Activated CD4-positive, alpha-beta memory T cell treated with anti-CD3 and anti-CD28 coated beads, Interleukin-2, amount 10 ng/mL, durations not matched to agents 7 days and 5 days (primary cell): ENCODE results near the gene SHANK2. TPM values are rescaled to one million over a fixed set of nuclear protein-coding genes. Genes with fewer than 3 reads are reported as not detected.
"Not testable (repeated sequence)": the region's sequence is repeated elsewhere in the genome, so short reads cannot be mapped to it uniquely, and the experiment has no call there.

Experiments used
- CTCF ChIA-PET: fragments of 350-600 bp; sonication (Branson Sonifier 250); formaldehyde crosslinking; loops from one replicate; lab custom pipeline; 2021; ENCODE audit warnings: antibody characterized with exemption, inconsistent platforms; lab: Charles Lee
- POLR2A ChIA-PET: fragments of 350-600 bp; sonication (Branson Sonifier 250); formaldehyde crosslinking; loops from one replicate; lab custom pipeline; 2021; ENCODE audit warnings: antibody characterized with exemption; lab: Charles Lee
- DNase-seq: peaks from one replicate; pipeline ENCODE4 v3.0.0-alpha.2; 2020
- H3K27ac Mint-ChIP-seq: one replicate; pipeline ENCODE4 v1.8.0; 2021; ENCODE audit warnings: mild to moderate bottlenecking, mixed read lengths
- H3K27me3 Mint-ChIP-seq: one replicate; pipeline ENCODE4 v1.8.0; 2021; ENCODE audit warnings: mixed read lengths
- H3K36me3 Mint-ChIP-seq: one replicate; pipeline ENCODE4 v1.8.0; 2021; ENCODE audit warnings: low read depth, mixed read lengths
- H3K4me1 Mint-ChIP-seq: one replicate; pipeline ENCODE4 v1.8.0; 2021; ENCODE audit warnings: mixed read lengths
- H3K4me3 Mint-ChIP-seq: one replicate; pipeline ENCODE4 v1.8.0; 2021; ENCODE audit warnings: mild to moderate bottlenecking, mixed read lengths
- H3K9me3 Mint-ChIP-seq: one replicate; pipeline ENCODE4 v1.8.0; 2021; ENCODE audit warnings: mixed read lengths
- total RNA-seq, 2 experiments: library from RNA; stranded (reverse); gene quantifications; one replicate each; pipeline ENCODE4 v1.2.3, GENCODE V29; 2021

Gene SHANK2
- total RNA-seq, 2 experiments from 2014 or later: not detected

DNA sequence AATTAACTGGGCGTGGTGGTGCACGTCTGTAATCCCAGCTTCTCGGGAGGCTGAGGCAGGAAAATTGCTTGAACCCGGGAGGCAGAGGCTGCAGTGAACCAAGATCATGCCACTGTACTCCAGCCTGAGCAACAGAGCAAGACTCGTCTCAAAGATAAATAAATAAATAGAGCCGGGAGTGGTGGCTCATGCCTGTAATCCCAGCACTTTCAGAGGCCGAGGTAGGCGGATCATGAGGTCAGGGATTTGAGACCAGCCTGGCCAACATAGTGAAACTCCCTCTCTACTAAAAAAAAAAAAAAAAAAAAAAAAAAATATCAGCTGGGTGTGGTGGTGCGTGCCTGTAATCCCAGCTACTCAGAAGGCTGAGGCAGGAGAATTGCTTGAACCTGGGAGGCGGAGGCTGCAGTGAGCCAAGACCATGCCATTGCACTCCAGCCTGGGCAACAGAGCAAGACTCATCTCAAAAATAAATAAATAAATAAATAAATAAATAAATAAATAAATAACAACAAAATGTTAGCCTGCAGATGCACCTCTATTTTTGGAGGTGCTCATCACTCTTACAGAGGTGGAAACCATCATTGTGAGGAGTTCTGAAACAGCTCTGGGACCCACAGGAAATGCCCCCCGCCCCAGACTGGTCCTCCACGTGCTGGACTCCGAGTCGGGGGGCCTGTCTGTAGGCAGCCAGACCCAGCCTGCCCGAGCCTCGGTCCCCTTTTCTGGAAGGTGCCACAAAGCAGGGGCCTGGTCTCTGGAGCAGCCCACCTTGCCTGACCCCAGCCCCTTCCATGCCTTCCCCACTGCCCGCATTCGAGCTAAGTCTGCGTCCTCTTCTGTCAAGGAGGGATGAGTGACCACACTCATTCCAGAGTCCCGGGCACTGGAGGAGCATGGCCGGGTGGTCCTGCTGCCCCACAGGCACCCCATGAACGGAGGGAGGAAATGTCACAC is 18.2 kb downstream of the SHANK2 start:
- H3K4me1 Mint-ChIP-seq, H3K4me3 Mint-ChIP-seq, H3K27ac Mint-ChIP-seq, DNase-seq, H3K27me3 Mint-ChIP-seq, H3K36me3 Mint-ChIP-seq, POLR2A ChIA-PET, CTCF ChIA-PET, H3K9me3 Mint-ChIP-seq: not testable (repeated sequence)

DNA sequence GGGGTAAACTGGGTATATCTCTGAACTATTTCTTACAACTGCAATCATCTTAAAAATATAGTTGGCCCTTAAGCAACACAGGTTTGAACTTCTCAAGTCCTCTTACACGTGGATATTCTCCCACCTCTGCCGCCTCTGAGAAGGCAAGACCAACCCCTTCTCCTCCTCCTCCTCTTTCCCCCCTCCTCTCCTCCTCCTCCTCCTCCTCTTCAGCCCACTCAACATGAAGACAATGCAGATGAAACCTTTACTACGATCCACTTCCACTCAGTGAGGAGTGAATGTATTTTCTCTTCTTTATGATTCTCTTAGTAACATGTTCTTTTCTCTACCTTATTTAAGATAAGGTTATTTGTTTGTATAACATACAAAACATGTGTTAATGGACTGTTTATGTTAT is 20.0 kb downstream of the SHANK2 start:
- ChIA-PET CTCF (no interaction called here), POLR2A (no interaction called here)
- H3K4me3 Mint-ChIP-seq: no peak overlapping the region
- peaks cover 4% of the 10 kb centered on the region for H3K9me3 Mint-ChIP-seq
- no peaks in the 10 kb centered on the region for H3K36me3 Mint-ChIP-seq
- DNase-seq: no peak
- H3K27me3 Mint-ChIP-seq: no peaks in the 10 kb centered on the region
- H3K27ac Mint-ChIP-seq: no peak overlapping the region
- no peaks in the 10 kb centered on the region for H3K4me1 Mint-ChIP-seq

DNA sequence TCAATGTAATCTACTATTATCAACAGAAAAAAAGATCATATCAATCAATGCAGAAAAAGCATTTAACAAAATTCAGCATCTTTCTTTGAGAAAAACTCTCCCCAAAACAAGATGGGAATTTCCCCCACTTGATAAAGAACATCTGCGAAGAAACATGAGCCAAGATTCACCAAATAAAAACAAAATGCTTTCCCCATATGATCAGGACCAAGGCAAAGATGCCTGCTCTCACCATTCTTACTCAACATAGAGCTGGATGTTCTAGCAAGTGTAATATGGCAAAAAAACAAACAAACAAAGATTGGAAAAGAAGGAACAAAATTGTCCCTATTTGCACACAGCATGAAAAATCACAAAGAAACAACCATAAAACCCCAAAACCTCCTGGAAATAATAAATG is 23.4 kb downstream of the SHANK2 start:
- DNase-seq: no peak
- Mint-ChIP-seq H3K4me3 (no peak overlapping the region), H3K36me3 (no peaks in the 10 kb centered on the region), H3K4me1 (no peaks in the 10 kb centered on the region), H3K27me3 (no peaks in the 10 kb centered on the region), H3K27ac (no peak overlapping the region), H3K9me3 (peaks cover 15% of the 10 kb centered on the region)
- CTCF ChIA-PET: no interaction called here
- POLR2A ChIA-PET: no interaction called here

DNA sequence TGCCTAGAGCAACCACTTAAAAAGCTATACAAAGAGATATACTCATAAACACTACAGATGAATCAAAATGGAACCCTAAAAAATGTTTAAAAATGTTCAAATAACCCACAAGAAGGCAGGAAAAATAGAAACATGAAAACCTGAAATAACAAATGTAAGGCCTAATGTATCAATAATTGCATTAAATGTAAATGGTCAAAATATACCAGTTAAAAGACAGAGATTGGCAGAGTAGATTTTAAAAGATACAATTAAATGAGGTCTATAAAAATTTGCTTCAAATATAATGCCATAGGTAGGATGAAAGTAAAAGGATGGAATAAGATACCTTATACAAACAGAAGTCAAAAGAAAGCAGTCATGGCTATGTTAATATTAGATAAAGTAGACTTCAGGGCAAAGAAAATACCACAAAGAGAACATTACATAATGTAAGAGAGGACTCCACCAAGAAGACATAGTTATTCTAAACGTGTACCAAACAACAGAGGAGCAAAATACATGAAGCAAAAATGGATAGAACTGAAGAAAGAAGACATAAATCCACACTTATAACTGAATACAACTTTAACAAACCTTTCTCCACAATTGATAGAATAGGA is 25.2 kb downstream of the SHANK2 start:
- DNase-seq: no peak
- Mint-ChIP-seq H3K27ac (no peak overlapping the region), H3K4me1 (no peaks in the 10 kb centered on the region), H3K27me3 (no peaks in the 10 kb centered on the region), H3K4me3 (no peak overlapping the region), H3K36me3 (no peaks in the 10 kb centered on the region), H3K9me3 (peaks cover 19% of the 10 kb centered on the region)
- ChIA-PET POLR2A (no interaction called here), CTCF (no interaction called here)

GRCh38 chr11:71223671-71224660 is 28.4 kb downstream of the SHANK2 start:
- Mint-ChIP-seq H3K4me3 (no peak overlapping the region), H3K27ac (no peak overlapping the region), H3K4me1 (no peaks in the 10 kb centered on the region), H3K36me3 (no peaks in the 10 kb centered on the region), H3K9me3 (peaks cover 19% of the 10 kb centered on the region), H3K27me3 (no peaks in the 10 kb centered on the region)
- ChIA-PET POLR2A (no interaction called here), CTCF (no interaction called here)
- no peak for DNase-seq

DNA sequence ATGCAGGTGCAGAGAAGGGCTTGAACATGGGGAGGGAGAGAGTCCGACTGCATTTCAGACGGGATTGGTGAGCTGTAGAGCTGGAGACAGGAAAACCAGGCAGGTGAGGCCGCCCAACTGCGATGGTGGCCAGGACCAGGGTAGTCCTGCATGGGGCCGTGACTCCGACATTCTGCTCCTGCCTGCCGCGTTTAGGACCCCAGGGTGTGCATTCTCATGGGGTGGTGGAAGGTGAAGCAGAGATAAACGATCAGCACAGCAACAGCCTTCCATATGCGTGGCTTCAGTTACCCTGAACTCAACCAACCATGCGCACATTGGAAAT is 29.3 kb downstream of the SHANK2 start:
- ChIA-PET POLR2A (no interaction called here), CTCF (no interaction called here)
- H3K4me1 Mint-ChIP-seq: no peaks in the 10 kb centered on the region
- no peak overlapping the region for H3K27ac Mint-ChIP-seq
- H3K9me3 Mint-ChIP-seq: peaks cover 19% of the 10 kb centered on the region
- no peak for DNase-seq
- H3K36me3 Mint-ChIP-seq: no peaks in the 10 kb centered on the region
- no peaks in the 10 kb centered on the region for H3K27me3 Mint-ChIP-seq
- H3K4me3 Mint-ChIP-seq: no peak overlapping the region

GRCh38 chr11:71222318-71223080 is 29.9 kb downstream of the SHANK2 start:
- Mint-ChIP-seq H3K4me3 (no peak overlapping the region), H3K27me3 (no peaks in the 10 kb centered on the region), H3K36me3 (no peaks in the 10 kb centered on the region), H3K27ac (no peak overlapping the region), H3K9me3 (peaks cover 16% of the 10 kb centered on the region), H3K4me1 (no peaks in the 10 kb centered on the region)
- DNase-seq: no peak
- ChIA-PET CTCF (no interaction called here), POLR2A (no interaction called here)

GRCh38 chr11:71221821-71222220 is 30.6 kb downstream of the SHANK2 start:
- Mint-ChIP-seq H3K27me3 (no peaks in the 10 kb centered on the region), H3K4me3 (no peak overlapping the region), H3K27ac (no peak overlapping the region), H3K4me1 (no peaks in the 10 kb centered on the region), H3K36me3 (no peaks in the 10 kb centered on the region), H3K9me3 (peaks cover 9% of the 10 kb centered on the region)
- DNase-seq: no peak
- ChIA-PET POLR2A (no interaction called here), CTCF (no interaction called here)

DNA sequence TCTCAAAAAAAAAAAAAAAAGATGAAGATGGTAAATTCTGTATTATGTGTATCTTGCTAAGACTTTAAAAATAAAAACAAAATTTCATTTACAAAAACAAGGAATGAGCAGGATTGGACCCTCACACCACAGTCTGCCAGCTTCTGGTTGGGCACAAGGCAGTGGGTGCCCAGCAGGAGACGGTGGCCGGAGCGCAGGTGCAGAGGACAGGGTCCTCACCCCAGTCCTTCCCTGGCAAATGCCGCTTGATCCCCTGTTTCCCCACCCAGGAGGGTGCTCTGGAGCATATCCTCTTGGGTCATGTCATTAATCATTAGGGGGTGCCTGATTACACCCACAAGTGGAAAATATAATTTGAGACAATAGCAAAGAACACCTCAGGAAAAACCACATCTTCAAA is 31.2 kb downstream of the SHANK2 start:
- POLR2A ChIA-PET: no interaction called here
- DNase-seq: no peak
- CTCF ChIA-PET: no interaction called here
- no peaks in the 10 kb centered on the region for H3K36me3 Mint-ChIP-seq
- no peaks in the 10 kb centered on the region for H3K4me1 Mint-ChIP-seq
- H3K27me3 Mint-ChIP-seq: no peaks in the 10 kb centered on the region
- no peak overlapping the region for H3K27ac Mint-ChIP-seq
- H3K9me3 Mint-ChIP-seq: peaks cover 6% of the 10 kb centered on the region
- H3K4me3 Mint-ChIP-seq: no peak overlapping the region

DNA sequence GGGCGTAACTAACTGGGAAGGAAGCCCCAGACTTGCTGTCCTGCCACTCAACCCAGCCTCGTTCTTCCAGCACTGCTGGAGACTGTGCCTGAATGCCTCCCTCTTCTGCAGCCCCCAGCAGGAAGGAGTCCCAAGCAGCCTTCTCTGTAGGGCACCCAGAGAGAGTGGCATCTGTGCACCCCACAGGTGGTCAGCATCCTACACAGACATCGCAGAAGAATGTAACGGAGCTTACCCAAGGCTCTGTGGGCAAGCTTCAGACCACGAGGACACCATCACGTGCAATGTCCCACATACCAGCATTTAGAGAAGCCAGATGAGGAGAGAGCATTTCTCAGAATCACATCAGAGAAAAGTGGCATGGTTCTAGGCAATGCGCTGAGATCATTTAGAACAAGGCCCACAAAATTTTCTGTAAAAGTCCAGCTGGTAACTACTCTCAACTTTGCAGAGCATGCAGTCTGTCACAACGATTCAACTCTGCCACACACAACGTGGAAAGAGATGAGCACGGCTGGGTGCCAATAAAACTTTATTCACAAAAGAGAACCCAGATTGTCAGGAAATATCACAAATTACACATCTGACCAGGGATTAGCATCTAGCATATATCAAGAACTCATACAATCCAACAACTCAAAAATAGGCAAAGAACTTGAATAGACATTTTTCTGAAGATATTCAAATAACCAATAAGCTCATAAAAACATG is 33.4 kb downstream of the SHANK2 start:
- no peaks in the 10 kb centered on the region for H3K27me3 Mint-ChIP-seq
- CTCF ChIA-PET: no interaction called here
- DNase-seq: no peak
- H3K9me3 Mint-ChIP-seq: peaks cover 4% of the 10 kb centered on the region
- no peaks in the 10 kb centered on the region for H3K4me1 Mint-ChIP-seq
- POLR2A ChIA-PET: no interaction called here
- H3K27ac Mint-ChIP-seq: no peak overlapping the region
- no peaks in the 10 kb centered on the region for H3K36me3 Mint-ChIP-seq
- H3K4me3 Mint-ChIP-seq: no peak overlapping the region

GRCh38 chr11:71215425-71215965 is 36.9 kb downstream of the SHANK2 start:
- H3K4me1 Mint-ChIP-seq: no peaks in the 10 kb centered on the region
- H3K27ac Mint-ChIP-seq: no peak overlapping the region
- H3K27me3 Mint-ChIP-seq: no peaks in the 10 kb centered on the region
- H3K9me3 Mint-ChIP-seq: no peaks in the 10 kb centered on the region
- no peak for DNase-seq
- no peak overlapping the region for H3K4me3 Mint-ChIP-seq
- ChIA-PET CTCF (no interaction called here), POLR2A (no interaction called here)
- H3K36me3 Mint-ChIP-seq: no peaks in the 10 kb centered on the region
